Fibroblast of mammary gland (primary cell): ENCODE data around the gene ACOXL.

Experiments used
- DNase-seq: peaks from one replicate; pipeline ENCODE4 v3.0.0-alpha.2; 2010; ENCODE audit warnings: low read depth
- H3K4me3 ChIP-seq: 2 replicates; pipeline ENCODE4 v1.5.1; 2011; ENCODE audit warnings: low read depth, mild to moderate bottlenecking, low read length, moderate library complexity; ENCODE audit not compliant: control insufficient read depth
- CTCF ChIP-seq: conservative IDR thresholded peaks from 2 replicates; pipeline ENCODE4 v1.5.1; 2011; ENCODE audit warnings: low read depth, low read length, inconsistent platforms; ENCODE audit not compliant: control insufficient read depth, insufficient read depth

Gene ACOXL

GRCh38 chr2:110725370-110725769 lies 7.0 kb upstream of the ACOXL start:
- no peak for TF ChIP-seq CTCF
- DNase-seq: no peak
- H3K4me3 ChIP-seq: no peak overlapping the region

GRCh38 chr2:110725859-110726258 lies 6.5 kb upstream of the ACOXL start:
- no peak for DNase-seq
- TF ChIP-seq CTCF: no peak
- no peak overlapping the region for H3K4me3 ChIP-seq

- no peak overlapping the region for H3K4me3 ChIP-seq
- no peak for TF ChIP-seq CTCF
- DNase-seq: no peak
Measured at GRCh38 chr2:110726285-110726684, 6.1 kb upstream of the ACOXL start.

GRCh38 chr2:110727923-110728322 lies 4.5 kb upstream of the ACOXL start:
- TF ChIP-seq CTCF: no peak
- no peak overlapping the region for H3K4me3 ChIP-seq
- peak; percentile 3 for DNase-seq

GRCh38 chr2:110729106-110729505 lies 3.3 kb upstream of the ACOXL start:
- DNase-seq: no peak
- no peak overlapping the region for H3K4me3 ChIP-seq
- no peak for TF ChIP-seq CTCF

GRCh38 chr2:110731064-110731463 lies 1.3 kb upstream of the ACOXL start:
- no peak overlapping the region for H3K4me3 ChIP-seq
- DNase-seq: no peak
- no peak for TF ChIP-seq CTCF

GRCh38 chr2:110735366-110735765 lies 3.0 kb downstream of the ACOXL start:
- TF ChIP-seq CTCF: no peak
- no peak for DNase-seq
- H3K4me3 ChIP-seq: no peak overlapping the region
